ENCODE measurements around the gene HOXA3.

The HOXA3 gene

DNA sequence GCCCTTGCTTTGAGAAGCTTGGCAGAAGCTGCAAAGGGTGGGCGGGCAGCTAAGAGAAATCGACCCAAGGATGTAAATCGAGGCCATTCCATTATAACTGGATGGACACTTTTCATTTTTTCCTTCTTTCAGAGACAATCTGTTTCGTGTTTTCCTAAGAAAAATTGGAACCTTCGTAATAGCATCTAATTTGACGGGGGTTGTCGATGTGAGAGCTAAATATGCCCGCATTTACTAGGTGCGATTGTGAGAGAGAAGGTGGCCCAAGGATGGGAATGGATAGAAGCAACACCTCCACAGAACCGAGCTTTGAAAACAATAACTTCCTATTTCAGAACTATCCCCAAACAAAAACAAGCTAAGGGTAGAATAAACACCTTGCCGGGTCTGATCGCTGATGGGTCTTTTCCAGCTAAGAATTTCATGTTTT is 21.0 kb downstream of the HOXA3 start:
- TF ChIP-seq, protein P1, sequence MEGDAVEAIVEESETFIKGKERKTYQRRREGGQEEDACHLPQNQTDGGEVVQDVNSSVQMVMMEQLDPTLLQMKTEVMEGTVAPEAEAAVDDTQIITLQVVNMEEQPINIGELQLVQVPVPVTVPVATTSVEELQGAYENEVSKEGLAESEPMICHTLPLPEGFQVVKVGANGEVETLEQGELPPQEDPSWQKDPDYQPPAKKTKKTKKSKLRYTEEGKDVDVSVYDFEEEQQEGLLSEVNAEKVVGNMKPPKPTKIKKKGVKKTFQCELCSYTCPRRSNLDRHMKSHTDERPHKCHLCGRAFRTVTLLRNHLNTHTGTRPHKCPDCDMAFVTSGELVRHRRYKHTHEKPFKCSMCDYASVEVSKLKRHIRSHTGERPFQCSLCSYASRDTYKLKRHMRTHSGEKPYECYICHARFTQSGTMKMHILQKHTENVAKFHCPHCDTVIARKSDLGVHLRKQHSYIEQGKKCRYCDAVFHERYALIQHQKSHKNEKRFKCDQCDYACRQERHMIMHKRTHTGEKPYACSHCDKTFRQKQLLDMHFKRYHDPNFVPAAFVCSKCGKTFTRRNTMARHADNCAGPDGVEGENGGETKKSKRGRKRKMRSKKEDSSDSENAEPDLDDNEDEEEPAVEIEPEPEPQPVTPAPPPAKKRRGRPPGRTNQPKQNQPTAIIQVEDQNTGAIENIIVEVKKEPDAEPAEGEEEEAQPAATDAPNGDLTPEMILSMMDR (IDR thresholded peaks at IDR 0.05; ENCODE audit: poor library complexity, severe bottlenecking): no peak
- no peak for DNase-seq (ENCODE audit: low spot score)
- no peak for ATAC-seq (ENCODE audit: low read depth)
- no peaks in the 10 kb centered on the region for H3K9me3 ChIP-seq (ENCODE audit: severe bottlenecking)
- H3K27ac ChIP-seq (ENCODE audit: poor library complexity, severe bottlenecking): peak overlapping the region; percentile 62
- H3K4me1 ChIP-seq (ENCODE audit: insufficient read depth, poor library complexity, severe bottlenecking): peaks cover 27% of the 10 kb centered on the region
- no peaks in the 10 kb centered on the region for H3K27me3 ChIP-seq (ENCODE audit: insufficient read depth, poor library complexity, severe bottlenecking)
- peak overlapping the region; percentile 61 for H3K4me3 ChIP-seq (ENCODE audit: severe bottlenecking)
- no peaks in the 10 kb centered on the region for H3K36me3 ChIP-seq (ENCODE audit: low read depth)

DNA sequence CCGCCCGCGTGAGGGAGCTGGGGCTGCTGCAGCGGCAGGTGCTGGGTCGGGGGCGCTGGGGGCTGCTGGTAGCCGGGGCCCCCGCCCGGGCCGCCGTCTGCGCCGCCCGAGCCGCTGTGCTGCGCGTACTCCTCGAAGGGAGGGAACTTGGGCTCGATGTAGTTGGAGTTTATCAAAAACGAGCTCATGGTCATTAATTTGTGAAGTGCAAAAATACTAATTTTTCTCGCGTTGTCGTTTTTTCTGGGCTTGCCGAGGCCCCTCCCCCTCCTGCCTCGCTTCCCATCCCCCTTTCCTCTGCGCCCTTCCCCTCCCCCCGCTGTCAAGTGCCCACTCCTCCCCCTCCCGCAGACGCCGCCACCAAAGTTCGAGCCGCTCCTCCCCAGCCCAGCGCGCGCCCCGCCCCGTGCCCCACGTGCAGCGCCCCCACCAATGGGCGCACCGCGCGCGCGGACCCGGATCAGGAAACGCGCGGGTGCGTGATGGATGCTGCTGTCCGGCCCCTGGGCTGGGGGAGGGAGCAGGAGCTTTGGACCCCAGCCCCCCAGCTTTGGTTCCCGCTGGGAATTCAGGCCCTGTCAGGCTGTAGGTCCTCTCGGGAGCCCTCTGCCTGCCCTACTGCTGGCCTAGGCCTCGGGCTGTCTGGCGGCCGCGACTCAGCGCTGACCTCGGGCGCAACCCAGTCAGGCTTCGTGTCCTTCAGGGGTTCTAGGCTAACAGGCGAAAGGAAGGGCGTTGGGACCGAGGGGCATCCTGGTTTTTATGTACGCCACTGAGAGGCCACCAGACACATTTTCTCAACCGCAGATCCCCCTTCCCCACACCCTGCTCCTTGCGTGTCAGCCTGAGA is 21.6 kb downstream of the HOXA3 start, which contains the start of gene HOXA4:
Gene HOXA4 (minus strand): TSS at position 218 of the 850 bp plus-strand sequence. CDS start 24 bp downstream, at position 194.
- no peaks in the 10 kb centered on the region for H3K36me3 ChIP-seq (ENCODE audit: low read depth)
- peak within 1 kb of the TSS; percentile 62 for H3K27ac ChIP-seq (ENCODE audit: poor library complexity, severe bottlenecking)
- peak within 1 kb of the TSS; percentile 61 for H3K4me3 ChIP-seq (ENCODE audit: severe bottlenecking)
- TF ChIP-seq, protein P1 (IDR thresholded peaks at IDR 0.05; ENCODE audit: poor library complexity, severe bottlenecking): no peak
- peaks cover 21% of the 10 kb centered on the region for H3K4me1 ChIP-seq (ENCODE audit: insufficient read depth, poor library complexity, severe bottlenecking)
- ATAC-seq (ENCODE audit: low read depth): peak; percentile 88
- H3K9me3 ChIP-seq (ENCODE audit: severe bottlenecking): no peaks in the 10 kb centered on the region
- H3K27me3 ChIP-seq (ENCODE audit: insufficient read depth, poor library complexity, severe bottlenecking): no peaks in the 10 kb centered on the region
- DNase-seq (ENCODE audit: low spot score): peak; percentile 95

DNA sequence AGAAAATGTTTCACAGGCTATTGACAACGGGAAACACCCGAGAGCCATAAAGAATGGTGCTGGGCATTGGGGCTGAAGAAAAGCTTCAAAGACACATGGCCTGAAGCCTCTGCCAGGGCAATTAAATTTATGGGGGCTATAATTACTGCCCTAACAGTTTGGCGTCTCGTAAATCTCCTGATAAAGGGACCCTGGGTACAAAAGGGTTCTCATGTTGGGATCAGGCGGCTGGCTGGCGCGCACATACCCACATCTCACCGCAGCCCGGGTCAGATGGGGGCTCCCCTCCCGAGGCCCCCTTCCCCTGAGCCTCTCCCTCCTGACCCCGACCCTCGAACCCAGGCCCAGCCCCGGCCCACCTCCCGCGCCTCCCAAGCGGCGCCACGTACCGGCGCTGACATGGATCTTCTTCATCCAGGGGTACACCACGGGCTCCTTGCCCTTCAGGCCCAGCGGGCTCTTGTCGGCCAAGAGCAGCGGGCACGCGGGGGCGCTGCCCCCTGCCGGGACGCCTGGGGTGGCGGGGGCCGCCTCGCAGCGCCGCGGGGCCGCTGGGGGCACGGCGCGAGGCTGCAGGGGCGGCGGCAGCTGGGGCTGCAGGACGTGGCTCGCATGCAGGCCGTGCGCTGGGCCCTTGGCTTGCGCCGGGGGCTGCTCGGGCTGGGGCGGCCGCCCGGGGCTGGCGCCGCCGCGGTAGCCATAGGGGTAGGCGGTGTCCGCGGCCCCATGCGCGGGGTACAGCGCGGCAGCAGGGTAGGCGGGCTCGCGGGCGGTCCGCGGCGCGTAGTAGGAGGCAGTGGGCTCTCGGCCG is 22.4 kb downstream of the HOXA3 start:
- peak overlapping the region; percentile 62 for H3K27ac ChIP-seq (ENCODE audit: poor library complexity, severe bottlenecking)
- H3K4me3 ChIP-seq (ENCODE audit: severe bottlenecking): peak overlapping the region; percentile 61
- ATAC-seq (ENCODE audit: low read depth): peak; percentile 47
- DNase-seq (ENCODE audit: low spot score): no peak
- H3K27me3 ChIP-seq (ENCODE audit: insufficient read depth, poor library complexity, severe bottlenecking): no peaks in the 10 kb centered on the region
- H3K36me3 ChIP-seq (ENCODE audit: low read depth): no peaks in the 10 kb centered on the region
- H3K4me1 ChIP-seq (ENCODE audit: insufficient read depth, poor library complexity, severe bottlenecking): peaks cover 13% of the 10 kb centered on the region
- no peaks in the 10 kb centered on the region for H3K9me3 ChIP-seq (ENCODE audit: severe bottlenecking)
- TF ChIP-seq, protein P1 (IDR thresholded peaks at IDR 0.05; ENCODE audit: poor library complexity, severe bottlenecking): peak; percentile 77

DNA sequence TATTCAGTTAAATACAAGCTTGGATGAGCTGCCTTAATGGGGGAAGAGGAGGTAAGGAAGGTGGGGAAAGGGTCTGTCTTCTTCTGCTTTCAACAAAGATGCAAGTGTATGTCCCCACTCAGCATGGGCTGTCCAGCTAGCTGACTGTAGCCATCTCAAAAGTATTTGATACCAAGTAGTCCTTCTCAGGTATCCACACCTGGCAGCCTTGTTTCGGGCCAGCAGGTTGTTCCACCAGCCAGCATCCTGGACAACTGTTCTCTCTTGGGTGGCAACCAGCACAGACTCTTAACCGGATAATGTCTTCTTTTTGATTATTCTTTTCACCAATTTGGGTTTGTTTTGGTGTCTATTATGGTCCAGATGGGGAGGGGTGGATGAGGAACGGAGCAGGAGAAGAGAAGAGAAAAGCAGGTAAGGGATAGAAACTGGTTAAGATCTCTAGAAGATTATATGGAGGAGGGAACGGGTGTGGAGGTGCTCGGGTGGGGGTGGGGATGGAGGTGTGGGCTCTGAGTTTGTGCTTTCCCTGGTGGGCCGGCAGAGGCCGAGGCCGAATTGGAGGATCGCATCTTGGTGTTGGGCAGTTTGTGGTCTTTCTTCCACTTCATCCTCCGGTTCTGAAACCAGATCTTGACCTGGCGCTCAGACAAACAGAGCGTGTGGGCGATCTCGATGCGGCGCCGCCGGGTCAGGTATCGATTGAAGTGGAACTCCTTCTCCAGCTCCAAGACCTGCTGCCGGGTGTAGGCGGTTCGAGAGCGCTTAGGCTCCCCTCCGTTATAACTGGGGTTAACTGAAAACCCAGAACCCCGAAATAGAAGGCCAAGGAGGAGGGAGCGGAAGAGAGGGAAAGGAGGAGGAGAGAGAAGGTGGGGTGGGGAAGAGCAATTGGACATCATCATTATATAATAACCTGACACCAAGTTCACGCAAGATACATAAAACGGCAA is 23.3 kb downstream of the HOXA3 start:
- peaks cover 6% of the 10 kb centered on the region for H3K4me1 ChIP-seq (ENCODE audit: insufficient read depth, poor library complexity, severe bottlenecking)
- DNase-seq (ENCODE audit: low spot score): no peak
- H3K27me3 ChIP-seq (ENCODE audit: insufficient read depth, poor library complexity, severe bottlenecking): no peaks in the 10 kb centered on the region
- no peak overlapping the region for H3K27ac ChIP-seq (ENCODE audit: poor library complexity, severe bottlenecking)
- no peak overlapping the region for H3K4me3 ChIP-seq (ENCODE audit: severe bottlenecking)
- no peaks in the 10 kb centered on the region for H3K36me3 ChIP-seq (ENCODE audit: low read depth)
- H3K9me3 ChIP-seq (ENCODE audit: severe bottlenecking): no peaks in the 10 kb centered on the region
- TF ChIP-seq, protein P1 (IDR thresholded peaks at IDR 0.05; ENCODE audit: poor library complexity, severe bottlenecking): no peak
- ATAC-seq (ENCODE audit: low read depth): no peak

Data from RWPE2 (cell line).